Tibial nerve (tissue), 4 donors: ENCODE data around the gene SORCS2. TPM values are rescaled to one million over a fixed set of nuclear protein-coding genes. Genes with fewer than 3 reads are reported as not detected.

Source experiments
- DNase-seq, 2 donors: peaks; one replicate each; pipeline ENCODE4 v3.0.0-alpha.2; 2019; ENCODE audit warnings: low spot score in 2 of 2
- H3K27ac ChIP-seq, 4 donors: fragments of 200-600 bp; sonication (generic) in 3 of 4; one replicate each; pipeline ENCODE4 v1.5.1; 2017 to 2019; ENCODE audit warnings: mild to moderate bottlenecking in 1 of 4
- H3K27me3 ChIP-seq, 2 donors: fragments of 200-600 bp; sonication (generic) in 1 of 2; one replicate each; pipeline versions ENCODE4 v1.5.1 to v1.6.0; 2017 to 2019
- H3K36me3 ChIP-seq, 3 donors: fragments of 200-600 bp; sonication (generic); one replicate each; pipeline ENCODE4 v1.5.1; 2018 to 2019
- H3K4me1 ChIP-seq, 4 donors: fragments of 200-600 bp; sonication (generic) in 3 of 4; one replicate each; pipeline ENCODE4 v1.5.1; 2017 to 2019
- H3K4me3 ChIP-seq, 4 donors: fragments of 200-600 bp; sonication (generic) in 3 of 4; one replicate each; pipeline ENCODE4 v1.5.1; 2017 to 2019; ENCODE audit warnings: mild to moderate bottlenecking in 1 of 4, moderate library complexity in 1 of 4
- H3K9me3 ChIP-seq, 4 donors: fragments of 200-600 bp; sonication (generic) in 3 of 4; one replicate each; pipeline ENCODE4 v1.5.1; 2017 to 2019
- CTCF ChIP-seq, 5 experiments: fragments of 200-600 bp in 3 of 5; fragments of 450-650 bp in 2 of 5; sonication (generic) in 3 of 5; IDR thresholded peaks; one replicate each; pipeline ENCODE4 v1.5.1; 2016 to 2019; ENCODE audit warnings: antibody characterized with exemption in 5 of 5, mild to moderate bottlenecking in 3 of 5, moderate library complexity in 2 of 5
- EP300 ChIP-seq, 2 donors: sonication (generic); formaldehyde crosslinking; IDR thresholded peaks; one replicate each; pipeline ENCODE4 v1.6.1; 2017; ENCODE audit warnings: antibody characterized with exemption in 2 of 2, mild to moderate bottlenecking in 1 of 2
- POLR2A ChIP-seq, 2 donors: fragments of 450-650 bp; IDR thresholded peaks; one replicate each; pipeline ENCODE4 v1.6.1; 2017; ENCODE audit warnings: antibody characterized with exemption in 2 of 2, mild to moderate bottlenecking in 2 of 2, moderate library complexity in 2 of 2
- WGBS, 2 donors: methylation state at CpG; one replicate each; pipeline ENCODE4 v1.1.5; 2018; 5-methylcytosine and 5-hydroxymethylcytosine counted together
- total RNA-seq, 4 donors: library from RNA; depleted of rRNA; stranded (reverse); fragments of >200 nt; gene quantifications; one replicate each; pipeline ENCODE4 v1.1.0, GENCODE V29; 2016

SORCS2 gene
- total RNA-seq, 4 donors from 2014 or later: 15.6 to 48.9 (median 38.3) TPM

DNA sequence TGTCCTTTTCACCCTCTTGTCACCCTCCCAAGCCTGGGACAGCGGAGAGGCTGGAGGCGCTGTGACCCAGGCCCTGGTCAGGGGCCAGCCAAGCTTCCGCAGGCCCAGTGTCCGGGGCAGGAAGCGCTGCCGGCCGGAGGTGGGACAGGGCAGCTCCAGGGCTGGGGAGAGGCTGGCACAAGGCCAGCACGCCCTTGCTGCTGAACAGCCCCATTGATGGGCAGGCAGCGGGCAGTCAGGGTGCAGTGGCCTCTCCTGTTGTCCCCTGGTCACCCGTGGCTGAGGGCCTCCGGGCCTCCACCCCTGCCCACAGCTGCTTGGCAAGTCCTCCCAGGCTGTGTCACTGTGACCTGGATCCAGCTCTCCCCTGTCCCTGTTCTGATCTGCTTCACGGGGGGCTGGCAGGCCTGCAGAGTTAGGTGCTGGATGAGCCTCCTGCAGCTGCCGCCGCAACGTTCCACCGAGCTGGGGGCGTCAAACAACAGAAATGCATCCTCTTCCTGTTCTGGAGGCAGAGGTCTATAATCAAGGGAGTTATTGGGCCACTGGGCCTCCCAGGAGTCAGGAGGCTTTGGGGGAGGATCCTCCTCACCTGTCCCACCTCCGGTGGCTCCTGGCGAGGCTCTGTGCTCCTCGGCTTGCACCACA lies 134.5 kb downstream of the SORCS2 start:
- TF ChIP-seq EP300 (IDR thresholded peaks at IDR 0.05) (no peak), CTCF (IDR thresholded peaks at IDR 0.05) (no peak), POLR2A (IDR thresholded peaks at IDR 0.05) (no peak)
- Histone ChIP-seq H3K27me3 (no peaks in the 10 kb centered on the region), H3K27ac (peak overlapping the region in 2 of 4 donors; percentile 58 to 69), H3K4me3 (no peak overlapping the region), H3K36me3 (no peaks in the 10 kb centered on the region), H3K9me3 (no peaks in the 10 kb centered on the region), H3K4me1 (peaks cover 0 to 85% (median 15%) of the 10 kb centered on the region in 4 donors)
- 23 to 32% methylated on average over 11 to 19 of the region's 20 CpGs for WGBS, 2 donors
- no peak for DNase-seq

GRCh38 chr4:7327341-7327885 lies 135.1 kb downstream of the SORCS2 start:
- DNase-seq: no peak
- Histone ChIP-seq H3K4me1 (peaks cover 0 to 87% (median 15%) of the 10 kb centered on the region in 4 donors), H3K27me3 (no peaks in the 10 kb centered on the region), H3K9me3 (no peaks in the 10 kb centered on the region), H3K27ac (peak overlapping the region in 2 of 4 donors; percentile 58 to 69), H3K4me3 (no peak overlapping the region), H3K36me3 (no peaks in the 10 kb centered on the region)
- WGBS, 2 donors: 32% methylated on average over 13 to 16 of the region's 17 CpGs
- no peak for TF ChIP-seq POLR2A (IDR thresholded peaks at IDR 0.05)
- TF ChIP-seq CTCF (IDR thresholded peaks at IDR 0.05): no peak

DNA sequence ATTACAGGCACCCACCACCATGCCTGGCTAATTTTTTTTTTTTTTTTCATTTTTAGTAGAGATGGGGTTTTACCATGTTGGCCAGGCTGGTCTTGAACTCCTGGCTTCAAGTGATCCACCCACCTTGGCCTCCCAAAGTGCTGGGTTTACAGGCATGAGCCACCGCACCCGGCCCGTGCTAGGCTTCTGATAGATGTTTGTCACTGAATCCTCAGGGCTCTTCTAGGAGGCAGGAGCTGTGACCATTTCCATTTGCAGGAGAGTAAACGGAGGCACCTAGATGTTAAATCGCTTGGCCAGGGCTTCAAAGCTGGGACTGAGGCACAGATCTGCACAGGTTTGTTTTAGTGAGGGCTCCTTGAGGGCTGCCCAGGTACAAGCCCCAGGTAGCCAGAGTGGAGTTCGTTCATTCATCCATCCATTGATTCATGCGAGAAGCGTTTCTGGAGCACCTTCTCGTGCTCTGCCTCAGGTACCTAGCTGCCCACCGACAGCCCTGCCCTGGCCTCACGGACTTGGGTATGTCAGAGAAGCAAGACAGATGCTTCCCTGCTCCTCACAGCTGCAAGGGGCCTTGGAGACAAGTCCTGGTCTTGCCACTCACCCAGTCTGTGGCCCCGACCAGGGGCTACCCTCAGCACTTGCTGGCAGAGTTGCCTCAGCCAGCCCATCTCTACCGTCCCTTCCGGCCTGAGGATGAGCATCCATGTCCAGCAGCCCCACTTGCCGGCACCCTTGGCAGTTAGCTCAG lies 136.0 kb downstream of the SORCS2 start:
- WGBS, 2 donors: 81 to 87% methylated on average over 14 to 15 of the region's 15 CpGs
- Histone ChIP-seq H3K27ac (peak overlapping the region in 2 of 4 donors; percentile 47 to 68), H3K9me3 (no peaks in the 10 kb centered on the region), H3K36me3 (no peaks in the 10 kb centered on the region), H3K27me3 (no peaks in the 10 kb centered on the region), H3K4me3 (no peak overlapping the region), H3K4me1 (peaks cover 0 to 87% (median 15%) of the 10 kb centered on the region in 4 donors)
- TF ChIP-seq CTCF (IDR thresholded peaks at IDR 0.05) (no peak), POLR2A (IDR thresholded peaks at IDR 0.05) (no peak), EP300 (IDR thresholded peaks at IDR 0.05) (no peak)
- DNase-seq: no peak

GRCh38 chr4:7328913-7329638 lies 136.7 kb downstream of the SORCS2 start:
- 47 to 56% methylated on average over 17 of the region's 22 CpGs for WGBS, 2 donors
- H3K36me3 ChIP-seq: no peaks in the 10 kb centered on the region
- H3K27me3 ChIP-seq: no peaks in the 10 kb centered on the region
- no peak overlapping the region for H3K4me3 ChIP-seq
- no peaks in the 10 kb centered on the region for H3K9me3 ChIP-seq
- DNase-seq: no peak
- H3K27ac ChIP-seq: peak overlapping the region in 3 of 4 donors; percentile 19 to 68 (median 47)
- TF ChIP-seq POLR2A (IDR thresholded peaks at IDR 0.05) (no peak), EP300 (IDR thresholded peaks at IDR 0.05) (peak in 1 of 2 donors; percentile 14), CTCF (IDR thresholded peaks at IDR 0.05) (no peak)
- H3K4me1 ChIP-seq: peaks cover 0 to 91% (median 15%) of the 10 kb centered on the region in 4 donors
